Measurements from ENCODE around the gene GGT6. TPM values are rescaled to one million over a fixed set of nuclear protein-coding genes. Genes with fewer than 3 reads are reported as not detected.
A peak's percentile ranks its signal among the peaks of the same experiment; 100 is the strongest.

GGT6 gene
- total RNA-seq, 2 experiments from 2014 or later: not detected

DNA sequence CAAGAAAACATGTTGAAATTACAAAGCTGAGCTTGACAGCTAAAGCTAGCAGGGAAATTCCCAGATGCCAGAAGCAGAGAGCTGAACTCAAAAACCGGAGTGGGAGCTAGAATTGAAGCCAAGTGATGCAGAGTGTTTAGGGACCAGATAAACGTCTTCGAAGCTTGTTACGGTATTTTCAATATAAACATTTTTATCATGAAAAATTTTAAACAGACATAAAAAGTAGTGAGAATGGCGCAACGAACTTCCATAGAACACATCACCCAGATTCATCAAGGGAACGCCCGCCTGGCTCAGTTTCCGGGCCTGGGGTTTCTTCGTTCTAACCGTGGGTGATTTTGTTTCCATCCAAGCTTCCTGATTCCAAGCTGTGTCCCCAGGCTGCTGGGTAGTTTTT, 43.6 kb downstream of the GGT6 start:
- Mint-ChIP-seq H3K9me3 (no peaks in the 10 kb centered on the region), H3K36me3 (ENCODE audit: low read depth) (no peaks in the 10 kb centered on the region), H3K4me3 (no peak overlapping the region), H3K27ac (no peak overlapping the region), H3K27me3 (ENCODE audit: low read depth) (no peaks in the 10 kb centered on the region), H3K4me1 (ENCODE audit: low read depth) (no peaks in the 10 kb centered on the region)
- no peak for DNase-seq
- CTCF ChIA-PET: interaction anchor here (1.1 kb wide), 1 partner anchor 96 kb away, joined by 3 read pairs; no protein-coding TSS in a partner anchor
- intact Hi-C loops (cut with micrococcal nuclease): no loop called here

DNA sequence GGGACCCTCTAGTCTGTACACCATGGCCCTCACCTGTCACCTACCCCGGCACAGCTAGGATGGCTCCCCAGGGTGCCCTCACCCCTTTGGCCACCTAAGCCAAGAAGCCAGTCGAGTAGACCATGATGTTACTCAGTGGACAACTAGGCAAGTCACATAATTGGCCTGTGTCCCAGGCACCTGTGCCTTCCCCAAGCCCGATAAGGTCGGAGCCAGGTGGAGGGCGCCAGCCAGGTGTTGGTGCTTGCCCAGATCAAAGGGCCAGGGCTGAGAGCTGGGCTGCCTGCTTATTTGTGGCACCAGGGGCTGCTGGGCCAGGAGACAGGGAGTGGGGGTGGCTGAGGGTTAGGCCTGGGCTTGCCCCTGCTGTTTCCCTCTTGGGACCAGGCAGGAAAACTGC, 44.9 kb downstream of the GGT6 start:
- CTCF ChIA-PET: no interaction called here
- DNase-seq: no peak
- intact Hi-C loops (cut with micrococcal nuclease): no loop called here

DNA sequence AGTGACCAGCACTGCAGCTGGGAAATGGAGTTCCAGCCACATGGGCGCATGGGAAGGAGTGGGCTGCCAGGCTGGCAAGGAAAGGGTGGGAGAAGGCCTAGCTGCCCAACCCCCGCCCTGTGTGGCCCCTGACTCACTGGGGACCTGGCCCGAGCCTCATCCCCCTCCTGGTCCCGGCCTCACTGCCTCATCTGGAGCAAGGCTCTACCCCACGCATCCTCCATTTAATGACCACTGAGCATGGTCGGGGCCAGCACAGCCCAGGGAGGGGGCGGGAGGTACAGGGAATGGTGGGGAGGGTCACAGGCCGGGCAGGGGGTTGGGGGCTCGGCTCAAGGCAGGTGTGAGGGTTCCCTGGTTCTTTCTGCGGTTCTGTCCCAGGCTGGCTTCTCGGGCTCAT, 45.6 kb downstream of the GGT6 start:
- H3K4me3 Mint-ChIP-seq: no peak overlapping the region
- H3K9me3 Mint-ChIP-seq: no peaks in the 10 kb centered on the region
- H3K27me3 Mint-ChIP-seq (ENCODE audit: low read depth): no peaks in the 10 kb centered on the region
- no peak overlapping the region for H3K27ac Mint-ChIP-seq
- intact Hi-C loops (cut with micrococcal nuclease): no loop called here
- CTCF ChIA-PET: no interaction called here
- H3K36me3 Mint-ChIP-seq (ENCODE audit: low read depth): no peaks in the 10 kb centered on the region
- H3K4me1 Mint-ChIP-seq (ENCODE audit: low read depth): peaks cover under 1% of the 10 kb centered on the region
- no peak for DNase-seq

More for the DNA sequence above, 44.9 kb downstream of the GGT6 start:
- Mint-ChIP-seq H3K4me3 (no peak overlapping the region), H3K36me3 (ENCODE audit: low read depth) (no peaks in the 10 kb centered on the region), H3K9me3 (no peaks in the 10 kb centered on the region), H3K27ac (no peak overlapping the region), H3K4me1 (ENCODE audit: low read depth) (no peaks in the 10 kb centered on the region), H3K27me3 (ENCODE audit: low read depth) (no peaks in the 10 kb centered on the region)

DNA sequence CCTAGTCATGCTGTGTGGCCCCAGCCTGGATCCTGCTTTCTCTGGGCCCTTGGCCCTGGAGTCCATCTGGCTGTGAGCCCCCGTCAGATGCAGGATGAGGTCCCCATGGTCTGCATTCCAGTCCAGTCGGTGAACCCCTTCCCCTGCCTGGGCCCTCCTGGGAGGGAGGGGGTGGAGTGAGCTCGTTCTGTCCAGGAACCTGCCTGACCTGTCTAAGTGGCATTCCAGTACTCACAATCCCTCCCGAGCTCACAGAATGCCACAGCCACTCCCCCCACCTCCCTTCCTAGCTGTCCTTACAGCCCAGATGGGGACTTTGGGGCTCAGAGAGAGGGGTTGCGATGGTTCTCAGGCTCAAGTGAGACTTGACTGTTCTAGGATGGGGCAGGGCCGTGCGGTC, 46.2 kb downstream of the GGT6 start:
- Mint-ChIP-seq H3K27ac (no peak overlapping the region), H3K9me3 (no peaks in the 10 kb centered on the region), H3K27me3 (ENCODE audit: low read depth) (no peaks in the 10 kb centered on the region), H3K4me1 (ENCODE audit: low read depth) (peaks cover 6% of the 10 kb centered on the region), H3K36me3 (ENCODE audit: low read depth) (no peaks in the 10 kb centered on the region), H3K4me3 (no peak overlapping the region)
- no peak for DNase-seq
- intact Hi-C loops (cut with micrococcal nuclease): no loop called here
- CTCF ChIA-PET: no interaction called here

DNA sequence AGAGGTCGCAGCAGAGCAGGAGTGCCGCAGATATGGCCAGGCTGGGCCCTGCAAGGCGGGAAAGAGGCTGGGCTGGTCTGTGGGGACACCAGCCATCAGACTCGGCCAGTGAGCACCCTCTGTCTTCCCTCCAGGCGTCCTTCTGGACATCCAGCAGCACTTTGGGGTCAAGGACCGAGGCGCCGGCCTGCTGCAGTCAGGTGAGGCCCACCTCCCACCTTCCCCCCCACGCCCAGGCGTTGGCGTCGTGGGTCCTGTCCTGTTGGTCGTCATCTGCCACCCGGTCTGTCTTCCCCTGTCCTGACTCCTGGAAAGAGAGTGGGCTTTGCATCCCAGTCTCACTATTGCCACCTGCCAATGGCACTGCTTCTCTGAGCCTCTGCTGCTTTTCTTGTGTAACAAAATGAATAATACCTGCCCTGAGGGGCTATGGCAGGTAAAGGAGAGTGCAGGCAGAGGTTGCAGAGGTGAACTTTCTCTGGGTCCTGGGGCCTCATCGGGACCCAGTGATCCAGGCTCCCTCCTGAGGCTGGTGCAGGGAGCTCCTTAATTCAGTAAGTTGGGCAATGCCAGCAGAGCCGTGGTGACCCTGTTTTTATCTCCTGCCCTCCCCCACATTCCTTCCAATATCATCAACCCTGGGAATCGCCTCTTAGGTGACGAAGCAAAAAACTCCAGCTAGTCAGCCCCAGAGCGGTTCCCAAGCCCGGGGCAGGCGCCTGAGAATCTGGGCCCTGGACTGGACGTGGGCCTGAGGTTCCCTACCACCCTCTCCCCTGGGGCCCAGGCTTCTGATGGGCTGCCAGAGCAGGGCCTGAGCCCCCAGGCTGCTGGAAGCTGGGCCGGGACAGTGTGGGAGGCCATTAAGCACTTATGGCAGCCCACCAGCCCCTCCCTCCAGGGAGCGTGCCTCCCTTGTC, 47.0 kb downstream of the GGT6 start:
- intact Hi-C loops (cut with micrococcal nuclease): no loop called here
- Mint-ChIP-seq H3K9me3 (no peaks in the 10 kb centered on the region), H3K4me3 (no peak overlapping the region), H3K36me3 (ENCODE audit: low read depth) (no peaks in the 10 kb centered on the region), H3K27ac (no peak overlapping the region), H3K27me3 (ENCODE audit: low read depth) (no peaks in the 10 kb centered on the region), H3K4me1 (ENCODE audit: low read depth) (peaks cover 12% of the 10 kb centered on the region)
- CTCF ChIA-PET: no interaction called here
- no peak for DNase-seq

DNA sequence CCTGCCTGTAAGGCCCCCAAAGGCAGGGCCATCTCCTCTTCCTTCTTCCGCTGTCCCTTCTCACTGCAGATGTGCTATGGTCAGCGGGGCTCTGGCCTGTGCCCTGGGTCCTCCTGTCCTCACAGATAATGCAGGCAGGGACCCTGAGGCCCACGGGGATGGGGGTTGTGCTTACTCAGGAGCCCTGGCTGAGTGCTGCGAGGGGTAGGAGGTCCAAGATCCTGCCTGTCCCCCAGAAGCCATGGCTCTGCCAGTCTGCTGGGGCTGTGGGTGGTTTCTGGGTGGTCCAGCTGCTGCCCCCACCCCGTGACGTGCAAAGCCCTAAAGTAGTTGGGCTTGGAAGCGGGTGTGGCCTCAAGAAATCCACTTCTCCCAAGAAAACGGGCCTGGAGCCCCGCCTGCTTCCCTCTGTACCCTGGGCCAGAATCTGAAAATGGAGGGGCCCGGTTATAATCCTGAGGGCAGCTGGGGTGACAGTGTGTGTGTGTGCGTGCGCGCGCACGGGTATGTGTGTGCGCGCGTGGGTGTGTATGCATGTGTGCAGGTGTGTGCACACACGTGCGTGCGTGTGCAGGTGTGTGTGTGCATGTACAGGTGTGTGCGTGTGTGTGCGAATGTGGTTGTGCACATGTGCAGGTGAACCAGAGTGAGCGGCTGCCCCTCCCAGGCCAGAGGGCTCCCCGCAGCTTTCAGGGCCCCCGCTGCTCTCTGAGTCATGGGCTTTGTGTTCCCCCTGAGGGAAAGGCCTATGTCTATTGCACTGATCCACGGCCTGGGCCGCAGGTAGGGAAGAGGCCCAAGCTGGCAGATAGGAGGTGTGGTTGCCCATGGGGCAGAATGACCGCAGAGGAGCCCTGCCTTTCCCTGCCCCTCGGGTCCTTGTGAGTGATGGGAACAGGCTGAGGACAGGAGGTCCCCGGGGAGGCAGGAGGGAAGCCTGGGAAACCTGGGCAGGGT, 47.9 kb downstream of the GGT6 start:
- DNase-seq: no peak
- intact Hi-C loops (cut with micrococcal nuclease): no loop called here
- Mint-ChIP-seq H3K27me3 (ENCODE audit: low read depth) (no peaks in the 10 kb centered on the region), H3K27ac (no peak overlapping the region), H3K9me3 (no peaks in the 10 kb centered on the region), H3K4me1 (ENCODE audit: low read depth) (peaks cover 12% of the 10 kb centered on the region), H3K4me3 (no peak overlapping the region), H3K36me3 (ENCODE audit: low read depth) (no peaks in the 10 kb centered on the region)
- CTCF ChIA-PET: no interaction called here

DNA sequence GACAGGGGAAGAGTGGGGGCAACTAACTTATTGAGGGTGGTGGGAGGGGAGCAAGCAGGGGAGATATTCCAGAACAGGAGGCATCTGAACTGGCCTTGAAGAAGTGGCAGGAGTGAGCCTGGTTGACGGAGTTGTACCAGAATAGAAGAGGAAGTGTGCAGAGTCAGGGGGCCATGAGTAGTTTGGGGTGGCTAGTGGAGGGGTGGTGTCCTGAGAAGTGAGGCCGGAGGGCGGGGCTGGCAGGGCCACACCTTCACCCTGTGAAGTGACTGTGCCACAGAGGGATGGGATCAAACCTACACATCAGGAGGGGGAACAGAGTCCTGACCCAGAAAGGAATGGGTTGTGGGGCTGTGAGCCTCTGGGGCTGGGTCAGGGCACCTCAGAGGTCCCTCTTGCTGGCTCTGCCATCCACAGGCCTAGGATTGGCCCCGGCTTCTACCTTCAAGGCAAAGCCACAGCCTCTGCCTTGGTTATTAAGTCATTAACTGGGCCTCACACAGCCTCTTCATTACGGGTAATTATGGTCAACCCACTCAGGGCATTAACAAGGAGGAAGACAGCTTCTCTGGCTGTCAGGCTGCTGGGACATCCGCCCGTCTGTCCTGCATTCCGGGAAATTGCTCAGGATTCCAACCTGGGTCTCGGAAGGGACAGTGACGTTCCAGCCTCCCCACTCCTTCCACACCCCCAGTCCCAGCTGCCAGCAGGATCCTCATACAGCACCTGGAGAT, 49.0 kb downstream of the GGT6 start:
- Mint-ChIP-seq H3K27ac (no peak overlapping the region), H3K4me1 (ENCODE audit: low read depth) (peaks cover 12% of the 10 kb centered on the region), H3K36me3 (ENCODE audit: low read depth) (no peaks in the 10 kb centered on the region), H3K27me3 (ENCODE audit: low read depth) (no peaks in the 10 kb centered on the region), H3K9me3 (no peaks in the 10 kb centered on the region), H3K4me3 (no peak overlapping the region)
- no peak for DNase-seq
- CTCF ChIA-PET: no interaction called here
- intact Hi-C loops (cut with micrococcal nuclease): no loop called here

DNA sequence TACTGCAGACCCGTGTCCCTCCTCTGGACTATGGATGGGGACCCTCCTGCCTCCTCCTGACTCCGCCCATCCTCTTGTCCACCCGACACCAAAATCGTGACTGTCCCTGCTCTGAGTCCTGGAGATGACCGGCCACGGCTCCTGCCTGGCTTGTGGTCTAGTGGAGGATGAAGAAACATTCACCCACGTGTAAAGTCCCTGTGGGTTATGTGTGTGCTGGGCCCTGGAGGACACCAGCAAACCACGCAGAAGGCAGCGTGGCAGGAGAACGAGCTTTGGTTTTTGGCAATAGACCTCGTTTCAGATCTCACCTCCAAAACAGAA, 49.8 kb downstream of the GGT6 start:
- Mint-ChIP-seq H3K9me3 (no peaks in the 10 kb centered on the region), H3K27ac (no peak overlapping the region), H3K27me3 (ENCODE audit: low read depth) (no peaks in the 10 kb centered on the region), H3K4me3 (no peak overlapping the region), H3K36me3 (ENCODE audit: low read depth) (no peaks in the 10 kb centered on the region), H3K4me1 (ENCODE audit: low read depth) (peaks cover 12% of the 10 kb centered on the region)
- DNase-seq: no peak
- intact Hi-C loops (cut with micrococcal nuclease): no loop called here
- CTCF ChIA-PET: interaction anchor here (0.6 to 1.3 kb wide), 2 partner anchors 88 to 90 kb away, joined by 3 read pairs; no protein-coding TSS in a partner anchor

DNA sequence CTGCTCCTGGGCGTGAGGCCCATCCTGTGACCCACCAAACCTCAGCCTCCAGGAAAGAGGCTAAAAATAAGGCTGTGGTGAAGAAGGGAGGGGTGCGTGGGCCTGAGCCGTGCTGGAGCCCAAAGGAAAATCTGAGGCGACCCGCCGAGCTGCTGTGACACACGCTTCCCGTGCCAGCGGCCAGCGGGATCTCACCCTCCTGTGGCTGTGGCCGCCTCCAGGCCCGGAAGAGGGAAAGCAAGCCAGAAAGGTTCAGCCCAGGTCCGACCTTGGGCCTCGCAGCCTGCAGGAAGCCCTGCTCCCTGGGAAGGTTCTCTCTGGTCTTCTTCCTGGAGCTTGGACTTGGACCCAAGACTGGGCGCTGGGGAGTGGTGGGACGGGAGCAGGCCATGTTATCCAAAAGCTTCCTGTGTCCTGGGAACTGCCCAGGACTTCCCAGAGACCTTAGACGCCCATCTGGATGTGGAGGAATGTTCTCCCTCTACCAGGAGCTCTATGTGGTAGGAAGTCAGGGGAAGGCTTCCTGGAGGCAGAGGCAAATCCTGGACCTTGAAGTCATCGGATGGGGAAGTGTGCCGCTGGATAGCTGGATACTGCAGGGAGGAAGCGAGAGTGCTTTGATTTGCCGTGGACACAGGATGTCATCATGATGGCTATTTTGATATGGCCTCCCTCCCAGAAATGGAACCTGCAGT, 50.3 kb downstream of the GGT6 start:
- intact Hi-C loops (cut with micrococcal nuclease): no loop called here
- H3K27me3 Mint-ChIP-seq (ENCODE audit: low read depth): no peaks in the 10 kb centered on the region

DNA sequence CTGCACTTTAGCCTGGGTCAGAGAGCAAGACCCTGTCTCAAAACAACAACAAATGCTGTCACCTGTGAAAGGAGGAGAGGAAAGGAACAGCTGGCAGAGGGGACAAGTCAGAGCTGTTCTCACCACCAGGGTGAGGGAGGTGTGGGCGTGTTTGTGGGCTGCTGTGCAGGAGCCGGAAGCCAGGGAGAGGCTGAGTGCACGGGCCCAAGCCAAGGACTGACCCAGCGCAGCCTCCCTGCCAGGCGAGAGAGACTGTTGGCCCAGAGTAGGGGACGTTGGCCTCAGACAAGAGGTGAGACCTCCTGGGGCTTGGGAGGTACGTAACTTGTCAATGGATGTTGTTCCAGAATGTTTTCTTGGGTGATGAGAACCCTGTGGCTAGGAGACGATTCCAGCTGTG, 51.0 kb downstream of the GGT6 start:
- Mint-ChIP-seq H3K4me1 (ENCODE audit: low read depth) (peaks cover 12% of the 10 kb centered on the region), H3K36me3 (ENCODE audit: low read depth) (no peaks in the 10 kb centered on the region), H3K4me3 (no peak overlapping the region), H3K27me3 (ENCODE audit: low read depth) (no peaks in the 10 kb centered on the region), H3K27ac (no peak overlapping the region), H3K9me3 (no peaks in the 10 kb centered on the region)
- CTCF ChIA-PET: interaction anchor here (0.7 to 1.3 kb wide), 2 partner anchors 89 to 310 kb away, joined by 3 read pairs; no protein-coding TSS in a partner anchor
- intact Hi-C loops (cut with micrococcal nuclease): no loop called here
- DNase-seq: peak; percentile 24

More for the DNA sequence above, 50.3 kb downstream of the GGT6 start:
- CTCF ChIA-PET: interaction anchor here (0.6 to 1.3 kb wide), 2 partner anchors 88 to 89 kb away, joined by 3 read pairs; no protein-coding TSS in a partner anchor
- Mint-ChIP-seq H3K4me1 (ENCODE audit: low read depth) (peaks cover 12% of the 10 kb centered on the region), H3K9me3 (no peaks in the 10 kb centered on the region), H3K4me3 (no peak overlapping the region), H3K27ac (no peak overlapping the region), H3K36me3 (ENCODE audit: low read depth) (no peaks in the 10 kb centered on the region)
- DNase-seq: no peak

DNA sequence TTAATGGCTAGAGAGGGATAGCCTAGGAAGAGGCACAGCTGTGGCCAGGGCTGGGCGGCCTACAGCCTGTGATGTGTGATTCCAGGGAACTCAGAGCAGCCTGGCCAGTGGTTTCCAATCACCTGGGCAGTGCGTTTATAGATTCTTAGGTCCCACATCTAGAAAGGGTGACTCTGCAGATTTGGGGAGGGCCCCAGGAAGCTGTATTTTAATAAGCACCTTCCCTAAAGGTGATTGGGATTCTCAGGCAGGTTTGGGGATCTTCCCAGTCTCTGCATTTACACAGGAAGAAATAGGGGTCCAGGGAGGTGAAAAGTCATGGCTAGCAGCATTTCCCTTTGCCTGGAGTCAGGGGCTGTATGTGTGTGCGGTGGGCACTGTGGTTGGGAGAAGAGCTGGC, 52.2 kb downstream of the GGT6 start:
- CTCF ChIA-PET: interaction anchor here (0.6 kb wide), 1 partner anchor 127 kb away, joined by 3 read pairs; no protein-coding TSS in a partner anchor
- H3K9me3 Mint-ChIP-seq: no peaks in the 10 kb centered on the region
- H3K27ac Mint-ChIP-seq: no peak overlapping the region
- no peak overlapping the region for H3K4me3 Mint-ChIP-seq
- no peaks in the 10 kb centered on the region for H3K36me3 Mint-ChIP-seq (ENCODE audit: low read depth)
- peaks cover 2% of the 10 kb centered on the region for H3K27me3 Mint-ChIP-seq (ENCODE audit: low read depth)
- intact Hi-C loops (cut with micrococcal nuclease): no loop called here
- no peak for DNase-seq
- peaks cover 14% of the 10 kb centered on the region for H3K4me1 Mint-ChIP-seq (ENCODE audit: low read depth)

All from activated naive CD4-positive, alpha-beta T cell treated with anti-CD3 and anti-CD28 coated beads for 36 hours (primary cell).